Measurements from ENCODE around the gene SPDEF. TPM values are rescaled to one million over a fixed set of nuclear protein-coding genes. Genes with fewer than 3 reads are reported as not detected.

SPDEF gene
- polyA plus RNA-seq, 1 donor (not counting 4 experiments of a cell fraction or from before 2014, with no cell fraction given): 0.03 TPM

- no peak overlapping the region for H3K27ac ChIP-seq (ENCODE audit: control insufficient read depth, insufficient read depth, low read length)
- no peaks in the 10 kb centered on the region for H3K9me3 ChIP-seq (ENCODE audit: control insufficient read depth, low read depth, low read length)
- H3K27me3 ChIP-seq (ENCODE audit: control insufficient read depth, extremely low read depth, insufficient read depth, low read length): peaks cover 3% of the 10 kb centered on the region
- H3K36me3 ChIP-seq (ENCODE audit: control insufficient read depth in 2 of 2, extremely low read depth in 1 of 2, insufficient read depth in 2 of 2, low read length in 2 of 2): no peaks in the 10 kb centered on the region
- H3K9ac ChIP-seq (ENCODE audit: control insufficient read depth, extremely low read depth, insufficient read depth, low read length): no peak overlapping the region
- H3K4me1 ChIP-seq (ENCODE audit: control insufficient read depth, extremely low read depth, insufficient read depth, low read length): peaks cover 2% of the 10 kb centered on the region
- dilution Hi-C loops (cut with MboI; ENCODE audit: extremely low pct_ligation_motif_present, low sequenced_read_pairs): no loop called here
- DNase-seq (ENCODE audit: low read depth, low spot score) (no peak), FAIRE-seq (no peak)
- no peak overlapping the region for H3K4me3 ChIP-seq (ENCODE audit: control insufficient read depth in 2 of 3, extremely low read depth in 1 of 3, insufficient read depth in 2 of 3, low read depth in 1 of 3, low read length in 3 of 3)
- H3K79me2 ChIP-seq (ENCODE audit: control insufficient read depth, insufficient read depth, low read length): no peaks in the 10 kb centered on the region
- no peak overlapping the region for H2AFZ ChIP-seq (ENCODE audit: control insufficient read depth, low read length)
- no peaks in the 10 kb centered on the region for H3K9me1 ChIP-seq (ENCODE audit: control insufficient read depth, extremely low read depth, insufficient read depth, low read length)
- TF ChIP-seq, protein P1, sequence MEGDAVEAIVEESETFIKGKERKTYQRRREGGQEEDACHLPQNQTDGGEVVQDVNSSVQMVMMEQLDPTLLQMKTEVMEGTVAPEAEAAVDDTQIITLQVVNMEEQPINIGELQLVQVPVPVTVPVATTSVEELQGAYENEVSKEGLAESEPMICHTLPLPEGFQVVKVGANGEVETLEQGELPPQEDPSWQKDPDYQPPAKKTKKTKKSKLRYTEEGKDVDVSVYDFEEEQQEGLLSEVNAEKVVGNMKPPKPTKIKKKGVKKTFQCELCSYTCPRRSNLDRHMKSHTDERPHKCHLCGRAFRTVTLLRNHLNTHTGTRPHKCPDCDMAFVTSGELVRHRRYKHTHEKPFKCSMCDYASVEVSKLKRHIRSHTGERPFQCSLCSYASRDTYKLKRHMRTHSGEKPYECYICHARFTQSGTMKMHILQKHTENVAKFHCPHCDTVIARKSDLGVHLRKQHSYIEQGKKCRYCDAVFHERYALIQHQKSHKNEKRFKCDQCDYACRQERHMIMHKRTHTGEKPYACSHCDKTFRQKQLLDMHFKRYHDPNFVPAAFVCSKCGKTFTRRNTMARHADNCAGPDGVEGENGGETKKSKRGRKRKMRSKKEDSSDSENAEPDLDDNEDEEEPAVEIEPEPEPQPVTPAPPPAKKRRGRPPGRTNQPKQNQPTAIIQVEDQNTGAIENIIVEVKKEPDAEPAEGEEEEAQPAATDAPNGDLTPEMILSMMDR (optimal IDR thresholded peaks at IDR 0.05 in 1 of 3, IDR thresholded peaks at IDR 0.05 in 1 of 3, conservative IDR thresholded peaks at IDR 0.05 in 1 of 3; ENCODE audit: extremely low read depth in 1 of 3, insufficient read depth in 2 of 3, low read length in 3 of 3): no peak
- no peak for TF ChIP-seq EZH2 (IDR thresholded peaks at IDR 0.05; ENCODE audit: low read length)
- H4K20me1 ChIP-seq (ENCODE audit: control insufficient read depth, extremely low read depth, insufficient read depth, low read length): no peaks in the 10 kb centered on the region
- H3K4me2 ChIP-seq (ENCODE audit: control insufficient read depth, extremely low read depth, insufficient read depth, low read depth, low read length): no peak overlapping the region
Measured at GRCh38 chr6:34558172-34558714, 2.1 kb upstream of the SPDEF start.

DNA sequence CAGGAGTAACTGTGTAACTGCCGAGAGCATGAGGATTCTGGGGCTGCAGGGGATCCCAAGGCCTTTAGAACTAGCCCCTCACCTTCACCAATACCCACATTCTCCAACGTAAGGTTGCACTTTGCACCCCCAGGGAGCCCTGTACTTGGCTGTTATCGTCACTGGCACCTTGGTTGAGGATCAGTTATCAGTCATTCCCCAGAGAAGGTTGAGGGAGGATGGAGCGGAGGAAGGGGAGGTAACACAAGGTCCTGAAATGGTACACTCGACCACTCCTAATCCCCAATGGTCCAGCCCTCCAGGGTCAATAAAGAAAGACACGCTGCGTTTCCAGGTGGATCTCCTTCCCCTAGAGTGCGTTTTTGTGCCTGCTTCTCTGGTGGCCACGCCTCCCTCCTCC lies 1.1 kb upstream of the SPDEF start:
- Histone ChIP-seq H3K9ac (ENCODE audit: control insufficient read depth, extremely low read depth, insufficient read depth, low read length) (no peak overlapping the region), H3K27ac (ENCODE audit: control insufficient read depth, insufficient read depth, low read length) (no peak overlapping the region), H4K20me1 (ENCODE audit: control insufficient read depth, extremely low read depth, insufficient read depth, low read length) (no peaks in the 10 kb centered on the region), H3K4me3 (ENCODE audit: control insufficient read depth in 2 of 3, extremely low read depth in 1 of 3, insufficient read depth in 2 of 3, low read depth in 1 of 3, low read length in 3 of 3) (no peak overlapping the region), H3K4me1 (ENCODE audit: control insufficient read depth, extremely low read depth, insufficient read depth, low read length) (peaks cover 2% of the 10 kb centered on the region), H3K4me2 (ENCODE audit: control insufficient read depth, extremely low read depth, insufficient read depth, low read depth, low read length) (no peak overlapping the region), H2AFZ (ENCODE audit: control insufficient read depth, low read length) (no peak overlapping the region), H3K36me3 (ENCODE audit: control insufficient read depth in 2 of 2, extremely low read depth in 1 of 2, insufficient read depth in 2 of 2, low read length in 2 of 2) (no peaks in the 10 kb centered on the region), H3K9me1 (ENCODE audit: control insufficient read depth, extremely low read depth, insufficient read depth, low read length) (no peaks in the 10 kb centered on the region), H3K79me2 (ENCODE audit: control insufficient read depth, insufficient read depth, low read length) (no peaks in the 10 kb centered on the region), H3K9me3 (ENCODE audit: control insufficient read depth, low read depth, low read length) (no peaks in the 10 kb centered on the region), H3K27me3 (ENCODE audit: control insufficient read depth, extremely low read depth, insufficient read depth, low read length) (peaks cover 3% of the 10 kb centered on the region)
- dilution Hi-C loops (cut with MboI; ENCODE audit: extremely low pct_ligation_motif_present, low sequenced_read_pairs): no loop called here
- no peak for TF ChIP-seq EZH2 (IDR thresholded peaks at IDR 0.05; ENCODE audit: low read length)
- TF ChIP-seq, protein P1 (optimal IDR thresholded peaks at IDR 0.05 in 1 of 3, IDR thresholded peaks at IDR 0.05 in 1 of 3, conservative IDR thresholded peaks at IDR 0.05 in 1 of 3; ENCODE audit: extremely low read depth in 1 of 3, insufficient read depth in 2 of 3, low read length in 3 of 3): no peak
- DNase-seq (ENCODE audit: low read depth, low spot score) (no peak), FAIRE-seq (no peak)
